ENCODE data around the gene DNAJB9. TPM values are rescaled to one million over a fixed set of nuclear protein-coding genes. Genes with fewer than 3 reads are reported as not detected.

DNAJB9 gene
- total RNA-seq, 1 donor from 2014 or later, result 26.6 TPM

DNA sequence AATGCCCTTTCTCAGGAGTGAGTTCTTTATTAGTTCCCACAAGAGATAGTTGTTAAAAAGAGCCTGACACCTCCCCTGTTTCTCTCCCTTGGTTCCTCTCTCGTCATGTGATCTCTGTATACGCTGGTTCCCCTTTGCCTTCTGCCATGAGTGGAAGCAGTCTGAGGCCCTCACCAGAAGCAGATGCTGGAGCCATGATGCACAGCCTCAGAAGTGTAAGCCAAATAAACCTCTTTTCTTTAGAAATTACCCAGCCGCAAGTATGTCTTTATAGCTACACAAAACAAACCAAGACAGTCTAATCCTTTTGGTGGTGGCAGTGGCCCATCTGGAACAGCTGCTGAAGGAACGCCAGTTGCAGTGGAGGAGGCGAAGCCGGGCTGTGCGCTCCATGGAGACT, 9.3 kb downstream of the DNAJB9 start:
- TF ChIP-seq CTCF (IDR thresholded peaks at IDR 0.05), result no peak
- Mint-ChIP-seq H3K9me3 (peaks cover 7% of the 10 kb centered on the region), H3K4me3 (no peak overlapping the region), H3K36me3 (peaks cover 20% of the 10 kb centered on the region), H3K27ac (no peak overlapping the region), H3K4me1 (peaks cover 8% of the 10 kb centered on the region), H3K27me3 (ENCODE audit: insufficient read depth, low read depth) (peaks cover 5% of the 10 kb centered on the region)
- Histone ChIP-seq H3K79me2 (ENCODE audit: low read depth) (peaks cover 2% of the 10 kb centered on the region), H3F3A (ENCODE audit: low read depth) (no peaks in the 10 kb centered on the region), H3K4me1 (peaks cover 13% of the 10 kb centered on the region), H3K36me3 (no peaks in the 10 kb centered on the region), H3K27ac (no peak overlapping the region), H3K9me3 (ENCODE audit: low read depth) (no peaks in the 10 kb centered on the region), H3K4me3 (no peak overlapping the region), H3K27me3 (no peaks in the 10 kb centered on the region), H2AFZ (replicated peaks) (no peak overlapping the region), H4K20me1 (ENCODE audit: low read depth) (peaks cover 4% of the 10 kb centered on the region), H3K4me2 (no peak overlapping the region), H3K9ac (no peak overlapping the region)
- no peak for DNase-seq (ENCODE audit: low spot score)

- Mint-ChIP-seq H3K27ac (no peak overlapping the region), H3K4me1 (peaks cover 8% of the 10 kb centered on the region), H3K27me3 (ENCODE audit: insufficient read depth, low read depth) (peaks cover 5% of the 10 kb centered on the region), H3K36me3 (peaks cover 12% of the 10 kb centered on the region), H3K4me3 (no peak overlapping the region), H3K9me3 (peaks cover 7% of the 10 kb centered on the region)
- Histone ChIP-seq H3K9me3 (ENCODE audit: low read depth) (no peaks in the 10 kb centered on the region), H3K4me1 (peaks cover 13% of the 10 kb centered on the region), H3K36me3 (no peaks in the 10 kb centered on the region), H2AFZ (replicated peaks) (no peak overlapping the region), H3K27ac (no peak overlapping the region), H3F3A (ENCODE audit: low read depth) (no peaks in the 10 kb centered on the region), H4K20me1 (ENCODE audit: low read depth) (no peaks in the 10 kb centered on the region), H3K4me3 (no peak overlapping the region), H3K4me2 (no peak overlapping the region), H3K27me3 (no peaks in the 10 kb centered on the region), H3K9ac (no peak overlapping the region), H3K79me2 (ENCODE audit: low read depth) (no peaks in the 10 kb centered on the region)
- no peak for DNase-seq (ENCODE audit: low spot score)
- TF ChIP-seq CTCF (IDR thresholded peaks at IDR 0.05) (no peak), EZH2 (IDR thresholded peaks at IDR 0.05) (no peak), EZH2phosphoT487 (IDR thresholded peaks at IDR 0.05) (no peak)
Observed at GRCh38 chr7:108580298-108580697, 10.6 kb downstream of the DNAJB9 start.

DNA sequence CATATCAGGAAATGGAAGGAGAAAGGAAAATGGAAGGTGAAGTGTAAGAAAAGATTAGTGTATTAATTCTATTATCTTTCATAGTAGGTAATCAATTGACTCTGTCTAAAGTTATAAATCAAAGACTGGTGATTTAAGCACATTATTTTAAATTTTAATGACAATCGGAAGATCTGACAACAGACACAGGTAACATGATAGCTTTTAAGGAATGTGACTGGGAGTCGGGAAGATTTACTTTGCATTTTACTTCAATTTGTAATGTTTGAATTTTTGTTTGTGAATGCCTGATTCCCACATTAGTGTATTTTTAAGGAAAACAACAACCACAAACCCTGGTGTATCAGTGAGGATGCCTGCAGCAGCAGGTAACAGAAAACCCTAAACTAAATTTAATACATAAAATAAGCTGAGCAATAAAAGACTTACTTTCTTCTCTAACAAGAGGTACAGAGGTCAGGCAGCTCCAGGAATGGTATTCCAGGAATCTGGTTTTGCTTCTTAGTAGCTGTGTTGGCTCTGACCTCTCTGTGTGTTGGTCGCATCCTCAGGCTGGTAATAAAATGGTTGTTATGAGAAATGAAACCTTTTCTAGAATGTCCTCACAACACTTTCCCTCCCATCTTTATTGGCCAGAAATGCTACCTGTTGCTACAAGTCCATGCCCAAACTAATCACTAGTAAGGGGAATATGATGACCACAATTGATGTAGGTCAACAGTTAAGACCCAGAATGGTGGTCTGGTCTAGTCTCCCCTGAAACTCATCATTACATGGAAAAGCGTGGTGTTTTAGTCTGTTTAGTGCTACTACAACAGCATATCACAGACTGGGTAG, 12.2 kb downstream of the DNAJB9 start:
- H3K27ac ChIP-seq, result no peak overlapping the region

More for the DNA sequence above, 12.2 kb downstream of the DNAJB9 start:
- Histone ChIP-seq H3K79me2 (ENCODE audit: low read depth) (no peaks in the 10 kb centered on the region), H3K4me2 (peak overlapping the region; percentile 12), H4K20me1 (ENCODE audit: low read depth) (no peaks in the 10 kb centered on the region), H2AFZ (replicated peaks) (peak overlapping the region; percentile 10), H3K36me3 (no peaks in the 10 kb centered on the region), H3K9me3 (ENCODE audit: low read depth) (no peaks in the 10 kb centered on the region), H3F3A (ENCODE audit: low read depth) (no peaks in the 10 kb centered on the region), H3K4me1 (peaks cover 13% of the 10 kb centered on the region), H3K9ac (no peak overlapping the region), H3K4me3 (no peak overlapping the region), H3K27me3 (no peaks in the 10 kb centered on the region)
- Mint-ChIP-seq H3K27ac (no peak overlapping the region), H3K4me1 (peaks cover 8% of the 10 kb centered on the region), H3K9me3 (peaks cover 7% of the 10 kb centered on the region), H3K36me3 (peaks cover 10% of the 10 kb centered on the region), H3K27me3 (ENCODE audit: insufficient read depth, low read depth) (peaks cover 4% of the 10 kb centered on the region), H3K4me3 (no peak overlapping the region)
- DNase-seq (ENCODE audit: low spot score), result peak; percentile 35
- TF ChIP-seq EZH2phosphoT487 (IDR thresholded peaks at IDR 0.05) (no peak), EZH2 (IDR thresholded peaks at IDR 0.05) (no peak), CTCF (IDR thresholded peaks at IDR 0.05) (no peak)
